HG03439 (cell line): Measurements from ENCODE around the gene GABBR1.
A peak's percentile ranks its signal among the peaks of the same experiment; 100 is the strongest.

Experiments used
- ATAC-seq: cut with Tn5 transposase; IDR thresholded peaks from one replicate; pipeline ENCODE4 v1.9.1; 2021; ENCODE audit warnings: mild to moderate bottlenecking, moderate library complexity; ENCODE audit not compliant: unreplicated experiment

GABBR1 gene

DNA sequence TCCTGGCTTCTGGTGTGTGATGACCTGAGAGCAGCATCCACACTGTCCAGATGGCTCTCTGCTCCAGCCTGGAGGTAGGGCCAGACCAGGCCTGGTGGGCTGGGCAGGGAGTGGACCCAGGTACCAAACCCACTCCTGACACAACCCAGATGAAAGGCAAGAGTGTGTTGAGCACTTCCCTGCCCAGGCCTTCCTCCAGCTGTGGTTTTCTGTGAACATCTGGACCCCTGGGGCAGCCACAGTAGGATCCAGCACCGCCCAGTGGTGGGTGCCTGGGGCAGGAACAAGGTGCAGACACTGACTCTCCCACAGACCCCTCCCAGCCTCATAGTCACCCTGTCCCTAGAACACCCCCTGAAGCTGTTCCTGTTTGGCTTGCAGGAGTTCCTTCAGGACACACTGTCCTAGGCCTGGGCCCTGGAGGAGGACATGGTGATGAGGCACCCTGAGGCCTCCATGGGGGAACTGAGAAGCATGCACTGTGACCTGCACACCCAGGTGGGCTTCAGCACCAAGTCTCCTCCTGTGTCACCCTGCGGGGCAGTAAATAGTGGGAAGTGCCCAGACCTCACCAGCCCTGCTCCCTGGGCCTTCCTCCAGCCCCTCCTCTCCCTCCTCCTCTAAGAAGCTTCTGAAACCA is 102.2 kb downstream of the GABBR1 start:
- no peak for ATAC-seq

DNA sequence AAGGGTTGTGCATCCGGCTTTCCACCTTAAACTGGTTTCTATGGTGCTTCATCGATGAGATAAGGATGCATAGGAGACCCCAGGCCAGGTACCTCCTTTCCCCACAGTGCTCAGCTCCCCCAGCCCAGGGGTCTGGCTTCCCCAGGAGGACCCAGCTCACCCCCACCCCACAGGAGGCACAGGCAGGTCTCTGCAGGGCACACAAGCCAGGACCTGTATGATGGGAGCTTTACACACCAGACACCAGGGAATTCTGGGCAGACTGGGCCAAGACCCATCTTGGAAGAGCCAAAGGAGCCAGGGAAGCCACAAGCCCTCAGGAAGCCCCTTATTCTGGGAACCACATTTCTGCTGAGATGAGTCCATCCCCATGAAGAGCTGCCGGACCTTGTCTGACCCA is 103.0 kb downstream of the GABBR1 start:
- ATAC-seq, result no peak

DNA sequence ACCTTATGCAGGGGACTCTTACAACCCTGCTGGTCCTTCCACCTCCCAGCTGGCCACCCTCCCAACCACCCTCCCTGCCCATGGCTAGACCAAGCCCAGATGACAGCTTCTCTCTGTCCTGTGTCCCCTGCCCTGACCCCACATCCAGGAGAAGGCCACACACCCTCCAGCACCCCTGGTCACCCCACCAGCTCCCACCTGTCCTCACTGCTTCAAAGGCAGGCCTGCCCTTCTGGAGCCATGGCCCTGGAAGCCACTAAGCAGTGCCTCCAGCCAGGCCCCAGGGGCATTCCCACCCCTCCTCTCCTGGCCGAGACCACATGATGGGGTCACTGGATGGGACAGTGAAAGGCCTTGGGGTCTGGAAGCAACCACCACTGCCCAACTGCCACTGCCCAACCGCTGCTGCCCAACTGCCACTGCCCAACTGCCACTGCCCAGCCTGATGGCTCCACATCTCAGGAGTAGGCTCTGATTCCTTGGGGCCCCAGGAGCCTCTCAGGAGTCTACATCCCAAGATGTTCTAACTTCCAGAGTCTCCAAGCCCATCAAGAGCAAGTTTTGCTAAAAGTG is 103.9 kb downstream of the GABBR1 start:
- ATAC-seq, result no peak

DNA sequence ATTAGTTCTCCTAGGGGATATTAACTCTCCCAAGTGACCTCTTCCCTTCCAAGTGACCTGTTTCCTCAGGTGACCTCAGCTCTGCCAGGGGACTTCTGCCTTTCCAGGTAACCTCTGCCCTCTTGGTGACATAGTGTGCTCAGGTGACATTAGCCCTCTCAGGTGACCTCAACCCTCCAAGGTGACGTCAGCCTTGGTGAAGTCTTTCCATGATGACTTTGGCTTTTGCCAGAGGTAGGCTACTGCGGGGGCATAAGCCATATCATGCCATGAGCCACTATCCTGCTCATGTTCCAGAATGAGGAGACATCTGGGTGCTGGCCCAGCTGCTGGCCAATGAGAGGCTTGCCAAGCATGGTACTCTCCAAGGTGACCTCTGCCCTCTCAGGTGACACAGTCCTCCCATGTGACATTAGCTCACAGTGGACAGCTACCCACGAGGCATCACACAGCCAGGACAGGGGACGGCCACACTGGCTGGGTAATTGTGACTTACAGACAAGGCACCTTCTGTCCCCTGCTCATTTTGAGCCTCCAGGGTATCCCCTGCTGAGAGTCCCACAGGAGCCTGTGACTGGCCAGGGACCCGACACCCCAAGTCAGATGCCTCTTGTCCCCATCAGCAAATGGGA is 104.6 kb downstream of the GABBR1 start:
- ATAC-seq, result no peak

DNA sequence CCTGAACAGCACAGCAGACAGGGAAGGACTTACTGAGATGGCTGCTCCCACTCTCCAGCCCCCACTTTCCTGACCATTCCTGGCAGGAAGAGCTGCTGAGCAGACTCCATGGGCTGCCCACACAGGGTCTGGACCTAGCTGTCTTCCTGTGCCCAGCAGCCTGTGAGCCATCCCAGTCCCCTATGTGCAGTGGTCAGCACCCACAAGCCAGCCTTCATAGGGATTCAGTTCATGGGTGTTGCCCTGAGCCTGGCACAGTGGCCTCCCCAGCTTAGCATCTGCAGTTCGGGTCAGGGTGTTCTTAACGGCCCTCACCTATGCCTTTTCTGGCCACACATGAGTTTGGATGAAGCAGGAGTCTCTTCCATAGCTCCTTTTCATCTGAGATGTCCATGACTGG is 105.4 kb downstream of the GABBR1 start:
- ATAC-seq, result no peak

DNA sequence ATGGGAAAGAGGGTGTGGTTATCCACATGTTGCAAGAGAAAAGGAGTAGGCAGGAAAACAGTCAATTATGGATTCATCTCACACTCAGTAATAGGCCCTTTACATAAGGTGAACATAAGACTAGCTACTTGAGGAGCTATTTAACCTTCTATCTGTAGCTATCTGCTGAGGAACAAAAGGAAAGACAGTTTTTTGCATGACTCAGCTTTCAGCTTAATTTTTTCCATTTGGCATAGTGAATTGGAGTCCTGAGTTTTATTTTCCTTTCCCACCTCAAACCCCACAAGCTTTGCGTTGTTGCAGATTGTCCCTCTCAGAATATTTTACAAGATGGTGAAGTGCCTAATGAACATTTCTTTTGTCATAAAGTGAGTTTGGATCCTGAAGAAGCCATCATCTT is 105.9 kb downstream of the GABBR1 start:
- no peak for ATAC-seq

DNA sequence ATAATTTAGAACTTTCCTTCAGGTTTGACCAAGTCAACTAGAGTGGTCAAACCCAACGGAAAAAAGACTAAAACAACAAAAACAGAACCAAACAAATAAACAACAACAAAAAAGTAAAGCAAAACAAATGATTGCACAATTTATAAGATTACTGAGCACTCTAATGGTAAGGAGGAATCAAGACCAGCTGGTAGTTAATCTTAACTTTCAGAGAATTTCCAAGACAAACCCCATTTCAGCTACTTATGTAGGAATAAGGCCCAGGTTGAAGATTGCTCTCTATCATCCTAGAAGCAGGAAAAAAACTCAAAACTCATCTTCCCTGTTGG is 107.7 kb downstream of the GABBR1 start:
- no peak for ATAC-seq

DNA sequence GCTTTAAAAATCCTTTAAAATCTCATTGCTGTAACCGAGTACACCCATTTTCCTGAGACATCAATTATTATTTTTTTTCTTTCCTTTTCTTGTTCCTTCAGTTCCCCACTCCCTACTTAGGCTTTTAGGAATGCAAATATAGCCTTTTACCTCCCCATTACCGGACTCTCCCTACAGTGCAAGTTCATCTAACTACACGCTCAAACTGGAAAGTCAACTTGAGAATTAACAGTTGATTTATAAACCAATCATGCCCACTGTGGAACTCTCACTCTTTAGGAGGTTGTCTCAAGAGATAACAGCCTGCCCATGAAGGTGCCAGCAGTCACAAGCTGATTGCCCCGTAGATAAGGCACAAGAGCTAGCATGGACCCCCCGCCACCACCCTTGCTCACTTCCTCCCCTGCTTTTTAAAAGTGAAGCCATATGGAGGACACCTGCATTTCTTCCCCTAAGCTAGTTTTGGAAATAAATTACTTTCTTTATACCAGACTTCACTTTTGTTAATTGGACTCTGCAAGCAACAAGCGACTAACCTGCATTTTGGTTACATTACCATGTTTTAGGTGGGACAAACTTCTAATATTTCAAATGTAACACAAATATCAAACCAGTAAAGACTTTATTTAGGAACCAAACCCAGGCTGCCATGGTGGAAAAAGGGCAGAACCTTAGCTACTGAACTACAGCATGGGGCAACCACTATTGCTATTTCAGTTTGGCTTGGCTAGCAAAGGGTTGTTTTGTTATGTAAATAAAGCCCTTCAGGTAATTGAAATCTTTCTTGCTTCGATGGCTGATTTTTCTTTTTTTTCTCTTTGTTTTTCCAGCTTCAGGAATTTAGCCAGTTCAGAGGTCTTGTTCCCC is 108.3 kb downstream of the GABBR1 start:
- no peak for ATAC-seq

DNA sequence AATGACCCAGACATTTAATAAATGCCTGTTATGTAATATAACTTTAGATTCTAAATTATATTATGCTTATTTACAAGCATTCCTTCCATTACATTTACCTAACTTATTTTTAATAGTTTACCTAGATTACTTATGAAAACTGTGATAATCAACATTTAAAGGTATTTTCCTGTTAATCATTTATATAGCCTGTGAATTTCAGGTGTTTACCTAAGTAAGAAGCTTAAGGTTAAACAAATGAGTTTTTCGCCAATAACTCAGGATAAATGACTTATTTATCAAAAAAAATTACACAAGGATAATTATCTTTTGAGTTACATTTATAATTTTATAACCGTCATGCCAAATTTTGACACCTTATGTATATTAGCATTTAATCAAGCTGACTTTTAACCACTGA is 108.9 kb downstream of the GABBR1 start:
- no peak for ATAC-seq

DNA sequence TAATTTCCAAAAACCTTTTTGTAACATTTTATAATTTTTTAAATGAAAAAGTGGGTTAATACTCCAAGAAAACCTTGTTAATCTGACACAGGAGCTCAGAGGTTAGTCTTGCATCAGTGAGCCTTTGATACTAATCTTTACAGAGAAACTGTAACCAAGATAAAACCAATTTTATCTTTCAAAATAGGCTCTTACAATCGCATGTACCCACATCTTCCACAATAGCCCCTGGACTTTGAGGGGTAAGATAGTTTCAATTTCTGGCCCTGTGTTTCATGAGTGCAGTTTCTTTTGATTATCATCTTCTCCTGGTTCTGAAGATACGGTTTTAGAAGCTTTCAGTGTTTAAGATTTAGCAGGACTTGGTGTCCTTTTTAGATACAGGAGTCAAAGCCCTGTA is 110.8 kb downstream of the GABBR1 start:
- no peak for ATAC-seq

DNA sequence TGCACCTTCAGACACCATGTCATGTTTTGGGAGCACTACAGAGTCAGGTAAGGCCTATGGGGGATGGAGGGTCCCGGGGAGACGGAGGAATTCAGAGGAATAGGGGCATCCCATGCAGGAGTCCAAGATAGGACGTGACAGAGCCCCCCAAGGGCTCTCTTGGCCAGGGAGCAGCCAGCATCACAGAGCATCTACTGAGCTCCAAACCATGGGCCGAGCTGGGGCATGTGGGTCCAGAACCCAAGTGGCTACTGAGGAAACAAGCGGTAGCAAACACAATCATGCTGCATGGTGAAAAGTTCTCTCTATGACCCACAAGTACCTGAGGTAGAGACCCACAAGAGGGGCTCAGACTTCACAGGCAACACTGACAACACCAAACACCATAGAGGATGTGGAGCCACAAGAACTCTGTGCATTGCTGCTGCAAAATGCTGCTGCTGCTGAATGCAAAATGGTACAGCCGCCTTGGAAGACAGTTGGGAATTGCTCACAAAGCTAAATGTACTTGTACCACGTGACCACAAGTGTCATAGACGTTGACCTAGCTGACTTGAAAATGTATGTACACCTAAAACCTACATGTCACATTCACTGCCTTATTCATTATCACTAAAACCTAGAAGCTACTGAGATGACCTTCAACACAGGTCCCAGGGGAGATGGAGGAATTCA is 111.8 kb downstream of the GABBR1 start:
- no peak for ATAC-seq

DNA sequence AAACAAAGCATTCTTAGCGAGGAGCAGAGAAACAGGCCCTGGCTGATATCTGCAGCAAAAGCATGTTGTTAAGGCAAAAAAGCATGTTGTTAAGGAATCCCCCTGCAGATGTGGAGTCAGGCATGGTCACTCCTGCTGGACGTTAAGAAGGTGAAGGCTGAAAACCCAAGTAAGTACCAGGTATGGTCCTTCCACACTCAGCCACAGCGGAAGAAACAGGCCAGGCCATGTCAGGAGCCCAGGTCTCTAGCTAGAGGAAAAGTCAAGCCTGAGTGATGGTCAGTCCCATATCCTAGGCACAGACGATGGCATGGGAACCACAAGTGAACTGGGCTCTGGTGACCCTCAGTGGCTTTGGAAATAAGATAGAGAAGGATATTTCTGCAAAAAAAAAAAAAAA is 112.8 kb downstream of the GABBR1 start:
- no peak for ATAC-seq

DNA sequence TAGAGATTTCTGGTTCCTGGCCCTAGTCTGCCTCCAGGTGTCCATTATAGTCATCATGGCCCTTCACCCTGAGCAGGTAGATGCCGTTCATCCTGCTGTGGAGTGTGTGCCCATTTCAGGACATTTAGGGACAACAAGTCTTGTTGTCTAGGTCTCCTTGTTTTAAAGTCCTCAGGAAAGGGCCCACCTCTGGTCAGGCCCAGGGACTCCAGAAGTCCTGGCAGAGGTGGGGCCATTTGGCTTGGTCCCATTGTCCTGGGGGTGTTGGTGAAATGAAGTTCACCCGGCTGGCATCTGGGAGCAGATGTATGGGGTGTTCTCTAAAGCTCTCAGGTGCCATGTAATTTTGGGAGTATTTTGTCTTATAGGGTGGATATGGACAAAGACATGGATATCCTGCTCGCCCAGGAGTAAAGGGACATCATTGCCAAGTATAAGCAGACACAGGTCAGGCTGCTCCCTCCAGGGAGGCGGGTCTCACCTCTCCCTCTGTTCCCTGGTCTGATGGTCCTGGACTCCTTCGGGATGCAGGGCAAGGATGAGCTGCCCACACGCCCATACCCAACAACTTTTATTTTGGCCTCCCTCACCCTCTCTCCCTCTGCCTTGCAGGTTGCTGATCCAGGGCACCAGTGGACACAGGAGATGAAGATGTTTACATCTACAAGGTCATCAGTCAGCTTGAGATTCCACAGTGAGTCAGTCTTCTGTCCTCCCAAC is 113.5 kb downstream of the GABBR1 start:
- no peak for ATAC-seq

DNA sequence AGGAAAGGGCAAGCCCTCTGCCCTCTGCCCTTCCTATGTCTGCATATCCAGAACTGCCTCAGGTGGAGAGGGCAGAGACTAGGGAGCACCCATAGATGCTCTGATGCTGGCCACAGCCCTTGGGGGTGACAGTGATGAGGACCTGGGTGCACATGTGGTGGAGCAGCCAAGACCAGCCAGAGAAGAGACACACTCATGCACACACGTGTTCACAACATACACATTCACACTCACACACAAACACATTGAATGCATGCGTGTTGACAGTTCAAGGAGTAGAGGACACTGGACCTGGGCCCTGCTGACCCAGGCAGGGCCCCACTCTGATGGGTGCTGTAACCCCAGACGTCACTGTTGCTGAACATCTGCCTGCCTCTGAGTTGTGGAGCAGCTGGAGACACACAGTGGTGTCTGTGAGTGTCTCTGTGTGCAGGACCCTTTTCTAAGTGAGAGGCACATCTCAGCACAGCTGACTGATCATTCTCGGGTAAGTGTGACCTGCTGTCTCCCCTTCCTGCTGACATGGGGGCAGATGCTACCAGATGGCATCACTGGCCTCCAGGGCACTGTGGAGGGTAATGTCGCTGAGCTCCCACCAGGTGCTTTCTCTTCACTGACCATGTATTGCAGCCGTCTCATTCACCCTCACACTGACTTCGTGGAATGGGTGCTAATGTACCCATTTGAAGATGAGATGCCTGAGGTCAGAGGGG is 115.1 kb downstream of the GABBR1 start:
- no peak for ATAC-seq

DNA sequence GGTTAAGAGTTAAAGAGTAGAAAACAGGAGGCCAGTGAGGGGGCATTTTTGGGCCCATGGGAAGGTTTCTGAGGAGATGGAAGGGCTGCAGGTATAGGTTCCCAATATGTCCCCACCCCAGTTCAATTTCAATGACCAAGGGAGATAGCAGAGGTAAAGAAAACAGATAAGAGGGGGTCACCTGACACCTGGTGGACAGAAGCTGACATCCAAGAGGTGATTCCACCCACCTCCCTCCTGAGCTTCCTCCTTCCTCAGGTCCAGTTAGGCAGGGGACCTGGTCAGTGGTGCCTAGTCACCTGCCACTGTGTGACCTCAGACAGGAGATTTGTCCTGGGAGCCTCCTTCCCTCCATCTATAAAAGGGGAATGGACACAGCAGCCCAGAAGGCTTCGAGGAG is 115.7 kb downstream of the GABBR1 start:
- no peak for ATAC-seq

DNA sequence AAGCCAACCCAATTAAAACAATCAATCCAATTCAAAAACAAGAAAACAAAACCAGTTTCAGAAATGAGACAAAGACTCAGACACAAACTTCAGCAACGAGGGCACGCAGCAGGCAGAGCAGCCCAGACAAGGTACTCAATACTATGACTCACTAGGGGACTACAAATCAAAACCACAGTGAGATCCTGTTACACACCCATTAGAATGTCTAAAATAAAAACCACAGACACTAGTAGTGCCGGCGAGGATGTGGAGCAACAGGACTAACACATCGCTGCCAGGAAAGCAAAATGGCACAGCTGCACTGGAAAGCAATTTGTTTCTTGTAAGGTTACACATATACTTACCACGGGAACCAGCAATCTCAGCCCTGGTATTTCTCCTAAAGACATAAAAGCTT is 116.9 kb downstream of the GABBR1 start:
- ATAC-seq, result peak; percentile 49

DNA sequence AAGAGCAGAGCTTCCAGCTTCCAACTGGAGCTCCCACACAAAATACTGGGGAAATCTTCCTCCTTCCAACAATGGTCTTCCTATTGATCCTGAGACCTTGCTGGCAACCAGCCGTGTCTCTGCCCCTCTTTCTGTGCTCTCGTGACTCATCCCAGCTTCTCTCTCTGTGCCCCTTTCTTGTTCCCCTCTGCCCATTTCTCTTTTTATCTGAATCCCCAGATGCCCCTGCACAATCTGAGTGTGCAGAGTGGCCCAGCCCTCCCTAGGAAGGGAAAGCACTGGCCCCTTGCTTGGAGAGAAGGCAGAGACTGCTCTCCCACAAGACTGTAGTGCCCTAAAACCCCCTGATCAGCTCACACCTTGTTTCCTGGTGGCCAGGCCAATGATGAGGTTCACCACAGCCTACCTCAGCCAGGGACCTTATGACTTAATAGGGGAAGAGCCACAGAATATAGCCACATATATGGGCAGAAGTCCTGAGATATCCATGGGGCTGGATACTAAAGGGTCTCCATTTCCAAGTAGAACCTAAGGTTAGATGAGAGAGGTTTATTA is 122.2 kb downstream of the GABBR1 start:
- ATAC-seq, result no peak

DNA sequence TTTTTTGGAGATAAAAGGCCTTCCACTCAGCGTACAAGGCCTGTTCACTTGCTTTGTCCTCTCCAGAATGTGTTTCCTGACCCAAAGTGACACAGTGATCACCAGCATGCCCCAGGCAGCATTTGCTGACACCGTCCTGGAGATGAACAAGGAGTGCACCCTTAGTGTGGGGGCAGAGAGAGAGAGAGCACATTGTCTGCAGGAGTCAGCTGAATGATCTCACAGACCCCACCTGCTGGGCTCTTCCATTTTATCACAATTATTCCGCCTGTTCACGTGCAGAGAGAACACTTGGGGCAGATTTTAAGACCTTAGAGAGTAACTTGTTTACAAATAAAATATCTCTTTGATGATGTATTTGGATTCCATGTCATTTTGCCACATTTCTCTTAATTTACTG is 122.8 kb downstream of the GABBR1 start:
- no peak for ATAC-seq
